DMS114 treated with DMSO at 0.1 percent for 48 hours (cell line): ENCODE measurements around the gene PLD1.
A peak's percentile ranks its signal among the peaks of the same experiment; 100 is the strongest.
"Not testable (repeated sequence)": the region's sequence is repeated elsewhere in the genome, so short reads cannot be mapped to it uniquely, and the experiment has no call there.

ENCODE experiments used
- DNase-seq: peaks from one replicate; lab custom pipeline; 2025; ENCODE audit not compliant: unreplicated experiment; lab: John Stamatoyannopoulos, UW

The PLD1 gene

DNA sequence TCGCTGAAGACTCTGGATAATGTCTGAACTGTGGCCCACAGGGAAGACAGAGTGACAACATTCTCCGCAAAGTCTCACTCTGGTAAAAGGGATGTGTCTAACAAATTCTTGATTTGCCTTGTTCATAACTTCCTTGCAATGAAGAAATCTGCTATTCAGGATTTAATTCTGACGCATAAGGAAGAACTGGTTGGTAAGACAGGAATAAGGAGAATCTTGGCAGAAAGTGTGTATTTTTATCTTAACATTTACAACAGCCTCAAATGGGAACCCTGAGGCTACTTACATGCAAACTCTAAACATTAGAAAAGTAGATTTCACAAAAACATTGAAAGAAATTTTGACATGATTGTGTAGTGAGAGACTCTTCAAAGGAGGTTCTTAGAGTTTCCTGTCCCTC is 10.8 kb upstream of the PLD1 start:
- no peak for DNase-seq

GRCh38 chr3:171817074-171817800 is 7.0 kb upstream of the PLD1 start:
- DNase-seq: no peak

DNA sequence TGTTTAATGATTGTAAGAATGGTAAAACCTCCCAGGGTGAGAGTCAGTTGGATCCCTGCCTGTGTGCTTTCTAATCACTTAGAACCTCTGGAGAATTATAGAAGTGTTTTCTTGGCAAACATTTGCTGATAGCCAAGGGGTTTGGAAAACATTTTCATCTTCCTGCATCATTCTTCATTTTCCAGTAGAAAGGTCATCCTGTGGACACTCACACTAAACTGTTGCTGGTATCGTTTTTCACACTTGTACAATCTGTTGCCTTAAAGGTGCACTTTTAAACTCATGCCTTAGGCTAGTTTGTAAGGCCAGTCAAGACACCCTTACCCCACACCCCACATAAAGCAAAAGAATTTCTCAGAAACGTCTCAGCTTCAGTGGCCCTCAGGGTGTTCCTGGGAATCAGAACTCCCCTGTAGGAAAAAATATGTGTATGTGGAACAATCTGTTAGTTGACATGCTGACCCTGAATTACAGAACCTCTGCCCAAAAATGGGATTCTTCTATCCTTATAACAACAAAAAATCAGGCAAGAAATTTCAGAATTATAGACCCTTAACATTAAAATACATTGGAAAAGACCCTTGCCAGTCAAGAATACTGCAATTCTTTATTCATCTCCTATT is 5.8 kb upstream of the PLD1 start:
- no peak for DNase-seq

DNA sequence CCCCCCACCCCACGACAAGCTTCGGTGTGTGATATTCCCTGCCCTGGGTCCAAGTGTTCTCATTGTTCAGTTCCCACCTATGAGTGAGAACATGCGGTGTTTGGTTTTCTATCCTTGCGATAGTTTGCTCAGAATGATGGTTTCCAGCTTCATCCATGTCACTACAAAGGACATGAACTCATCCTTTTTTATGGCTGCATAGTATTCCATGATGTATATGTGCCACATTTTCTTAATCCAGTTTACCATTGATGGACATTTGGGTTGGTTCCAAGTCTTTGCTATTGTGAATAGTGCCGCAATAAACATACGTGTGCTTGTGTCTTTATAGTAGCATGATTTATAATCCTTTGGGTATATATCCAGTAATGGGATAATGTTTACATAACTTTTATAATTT is 4.4 kb upstream of the PLD1 start:
- not testable (repeated sequence) for DNase-seq

GRCh38 chr3:171813897-171814460 is 3.7 kb upstream of the PLD1 start:
- DNase-seq: no peak

DNA sequence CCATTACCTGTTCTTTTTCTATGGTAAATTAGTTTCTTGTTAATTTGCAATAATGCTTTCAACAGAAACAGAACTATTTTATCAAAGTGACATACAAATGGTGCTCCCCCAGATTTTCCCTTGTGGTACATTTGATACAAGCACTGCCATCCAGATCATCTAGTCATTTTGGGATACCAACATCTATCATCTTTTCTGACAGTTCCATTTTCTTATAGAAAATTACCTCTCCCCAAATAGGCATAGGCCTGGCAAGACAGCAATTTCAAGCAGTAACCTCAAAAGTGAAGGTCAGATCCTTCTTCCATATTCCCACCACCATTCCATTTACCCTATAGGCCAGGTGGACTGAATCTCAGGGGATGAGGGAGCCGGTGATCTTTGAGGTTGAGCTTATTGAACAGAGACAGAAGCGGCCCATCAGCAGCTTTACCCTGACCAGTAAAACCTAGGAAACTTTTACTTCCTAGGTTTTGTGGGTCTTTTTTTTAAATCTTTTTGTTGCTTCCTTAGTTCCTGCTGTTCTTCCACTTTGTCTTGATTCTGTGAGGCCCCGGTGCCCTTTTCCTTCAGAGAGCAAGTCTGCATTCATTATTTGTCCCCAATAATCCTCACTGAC is 3.1 kb upstream of the PLD1 start:
- DNase-seq: no peak

- no peak for DNase-seq
Measured at GRCh38 chr3:171812811-171813210, 2.5 kb upstream of the PLD1 start.

GRCh38 chr3:171811913-171812335 is 1.6 kb upstream of the PLD1 start:
- no peak for DNase-seq

DNA sequence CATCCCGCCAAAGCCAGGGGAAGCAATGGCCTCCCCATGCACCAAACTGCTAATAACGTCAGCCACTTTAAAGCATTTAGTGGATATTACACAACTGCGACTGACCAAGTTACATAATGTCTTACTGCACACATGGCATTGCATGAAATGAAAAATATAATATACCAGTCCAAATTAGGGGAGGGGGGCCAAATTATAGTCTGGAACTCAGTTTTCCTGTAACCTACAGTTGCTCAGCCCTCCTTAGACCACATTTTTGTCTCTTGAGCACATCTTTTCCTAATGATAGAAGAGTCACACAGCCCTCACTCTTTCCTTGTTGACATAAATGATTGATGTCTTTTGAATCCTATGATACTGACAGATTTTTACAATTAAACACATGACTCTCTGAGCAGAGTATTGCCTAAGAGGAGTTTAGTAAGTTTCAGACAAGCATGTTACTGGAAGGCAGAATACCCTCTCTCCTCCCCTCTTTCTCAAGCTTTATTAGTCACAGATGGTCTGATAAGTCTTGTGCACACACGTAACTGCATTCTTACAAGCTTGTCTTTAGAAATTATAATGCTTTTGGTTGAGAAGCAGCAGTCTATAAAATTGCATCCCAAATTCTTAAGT is 1.1 kb upstream of the PLD1 start:
- DNase-seq: no peak

DNA sequence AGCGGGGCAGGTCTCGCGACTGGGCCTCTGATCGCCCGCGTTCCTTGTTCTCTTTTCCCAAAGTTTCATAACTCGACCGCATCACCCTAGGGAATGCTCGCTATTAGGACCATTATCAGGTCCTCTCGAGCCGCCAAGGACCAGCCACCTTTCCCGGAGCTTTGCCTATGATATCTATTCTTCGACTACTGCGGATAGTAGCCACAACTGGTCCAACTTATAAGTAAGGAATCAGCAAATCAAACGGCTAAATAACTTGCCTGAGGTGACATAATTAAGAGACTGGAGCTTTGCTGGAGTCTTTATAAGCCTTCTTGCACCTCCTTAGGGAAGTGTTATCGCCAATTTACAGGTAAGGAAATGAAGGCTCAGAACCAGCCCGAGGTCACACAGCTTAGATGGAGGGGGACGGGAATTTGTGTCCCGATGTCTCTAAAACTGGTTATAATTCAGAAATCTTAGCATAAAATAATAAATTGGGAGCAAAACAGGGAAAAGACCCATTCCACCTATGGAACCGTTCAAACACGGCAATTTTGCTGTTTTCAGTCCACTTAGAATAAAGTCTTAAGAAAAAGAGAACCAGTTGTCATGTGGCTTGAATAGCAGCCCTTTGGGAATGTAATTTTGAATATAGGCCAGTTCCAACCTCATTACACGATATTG is 479 bp upstream of the PLD1 start:
- peak; percentile 35 for DNase-seq

GRCh38 chr3:171809611-171809860 is 747 bp downstream of the PLD1 start:
- peak; percentile 47 for DNase-seq

GRCh38 chr3:171807806-171808205 is 2.5 kb downstream of the PLD1 start:
- no peak for DNase-seq

DNA sequence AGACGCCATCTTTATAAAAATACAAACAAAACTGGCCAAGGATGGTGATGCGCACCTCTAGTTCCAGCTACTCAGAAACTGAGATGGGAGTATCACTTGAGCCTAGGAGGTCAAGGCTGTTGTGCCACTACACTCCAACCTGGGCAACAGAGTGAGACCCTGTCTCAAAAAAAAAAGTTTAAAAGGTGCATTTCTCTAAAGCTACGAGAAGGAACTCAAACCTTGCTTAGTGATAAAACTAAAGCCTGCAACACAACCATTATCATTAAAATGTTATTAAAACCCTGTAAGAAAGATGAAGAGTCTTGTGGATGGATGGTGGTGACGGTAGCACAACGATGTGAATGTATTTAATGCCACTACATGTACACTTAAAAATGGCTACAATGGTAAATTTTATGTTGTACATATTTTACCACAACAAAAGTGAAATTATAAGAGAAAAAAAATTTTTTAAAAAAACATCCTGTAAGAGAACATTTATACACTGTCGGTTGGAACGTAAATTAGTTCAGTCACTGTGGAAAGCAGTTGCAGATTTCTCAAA is 3.1 kb downstream of the PLD1 start:
- no peak for DNase-seq

DNA sequence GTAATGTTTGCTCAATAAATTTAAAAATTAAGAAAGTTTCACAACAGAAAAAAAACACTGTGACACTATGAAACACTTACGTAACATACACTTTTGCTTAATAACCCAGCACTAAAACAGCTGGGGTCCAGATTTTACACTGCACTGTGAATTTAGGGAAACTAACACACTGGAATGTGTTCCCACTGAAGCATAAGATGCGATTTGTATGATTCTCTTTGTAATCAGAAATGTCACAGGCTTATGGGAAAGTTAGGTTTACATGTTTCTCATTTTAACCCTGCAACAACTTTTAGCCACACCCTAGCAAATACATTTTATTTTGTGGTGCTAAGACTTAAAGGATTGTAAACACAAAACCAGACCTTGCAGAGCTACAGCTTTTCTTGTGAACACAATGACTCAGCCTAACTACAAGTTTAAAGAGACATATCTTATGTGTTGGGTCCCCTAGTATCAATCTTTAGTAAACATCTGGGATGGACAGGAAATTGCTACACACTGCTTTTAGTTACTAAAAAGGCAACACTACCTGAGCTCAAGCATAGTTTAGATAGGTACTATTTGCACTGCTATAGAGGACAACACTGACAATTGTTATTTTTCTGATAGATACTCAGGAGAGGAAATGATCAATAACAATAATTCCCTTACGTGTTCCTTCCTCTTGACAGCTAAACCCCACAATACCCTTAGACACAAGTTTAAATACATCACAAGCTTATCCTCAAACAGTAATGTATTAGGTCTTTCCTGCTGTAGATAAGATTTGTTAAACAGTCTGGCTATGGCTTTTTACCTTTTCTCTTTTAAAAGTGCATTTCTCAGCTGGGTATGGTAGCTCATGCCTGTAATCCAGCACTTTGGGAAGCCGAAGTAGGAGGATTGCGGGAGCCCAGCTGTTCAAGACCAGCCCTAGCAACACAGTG is 3.8 kb downstream of the PLD1 start:
- DNase-seq: no peak

DNA sequence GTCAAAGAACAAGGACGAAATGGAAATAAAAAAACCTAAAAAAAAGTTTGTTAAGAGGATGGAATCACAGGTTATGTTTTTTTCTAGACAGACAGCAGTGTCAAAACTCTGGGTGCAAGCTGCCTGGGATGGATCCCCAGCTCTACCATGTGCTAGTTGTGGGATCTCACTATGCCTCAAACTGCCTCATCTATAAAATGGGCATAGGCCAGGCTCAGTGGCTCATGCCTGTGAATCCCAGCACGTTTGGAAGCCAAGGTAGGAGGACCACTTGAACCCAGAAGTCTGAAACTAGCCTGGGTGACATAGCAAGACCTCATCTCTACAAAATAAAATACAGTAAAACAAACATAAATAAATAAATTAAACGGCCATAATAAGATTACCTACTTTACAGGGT is 4.6 kb downstream of the PLD1 start:
- DNase-seq: no peak

GRCh38 chr3:171804618-171805389 is 5.5 kb downstream of the PLD1 start:
- DNase-seq: no peak

- DNase-seq: no peak
Measured at GRCh38 chr3:171803044-171803443, 7.2 kb downstream of the PLD1 start.

GRCh38 chr3:171802590-171802956 is 7.7 kb downstream of the PLD1 start:
- no peak for DNase-seq
